T follicular helper cell (primary cell): ENCODE measurements around the gene ABI3BP.

Source experiments
- DNase-seq: peaks from one replicate; pipeline ENCODE4 v3.0.0-alpha.2; 2020; ENCODE audit warnings: low read depth

ABI3BP gene

DNA sequence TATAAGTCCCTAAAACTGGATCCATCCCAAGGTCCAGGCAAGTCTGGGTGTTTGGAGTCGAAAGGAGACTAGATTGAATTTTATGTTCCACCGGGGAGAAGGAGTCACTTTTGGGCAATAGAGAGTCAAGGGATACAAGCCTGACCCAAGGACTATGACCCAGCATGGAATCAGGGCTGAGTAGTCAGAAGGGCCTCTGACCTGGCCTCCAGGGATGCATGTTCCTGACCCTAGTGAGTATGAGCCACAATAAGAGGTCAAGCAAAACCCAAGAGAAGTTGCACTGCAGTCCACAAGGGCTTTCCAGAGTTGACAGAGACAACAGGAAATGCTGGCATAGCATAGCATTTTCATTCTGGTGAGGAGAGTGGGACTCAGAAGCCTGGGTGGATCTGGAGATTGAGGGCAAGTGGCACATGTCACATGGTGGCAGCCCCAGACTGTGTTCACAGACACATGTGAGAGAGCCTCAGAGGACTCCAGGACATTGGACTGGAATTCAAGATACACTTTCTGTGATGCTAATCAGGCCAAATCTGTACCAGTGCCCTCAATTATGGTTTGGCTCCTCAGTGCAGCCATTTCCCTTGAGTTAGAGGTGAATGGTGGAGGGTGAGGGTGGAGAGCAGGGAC, 217.0 kb downstream of the ABI3BP start:
- DNase-seq: no peak

DNA sequence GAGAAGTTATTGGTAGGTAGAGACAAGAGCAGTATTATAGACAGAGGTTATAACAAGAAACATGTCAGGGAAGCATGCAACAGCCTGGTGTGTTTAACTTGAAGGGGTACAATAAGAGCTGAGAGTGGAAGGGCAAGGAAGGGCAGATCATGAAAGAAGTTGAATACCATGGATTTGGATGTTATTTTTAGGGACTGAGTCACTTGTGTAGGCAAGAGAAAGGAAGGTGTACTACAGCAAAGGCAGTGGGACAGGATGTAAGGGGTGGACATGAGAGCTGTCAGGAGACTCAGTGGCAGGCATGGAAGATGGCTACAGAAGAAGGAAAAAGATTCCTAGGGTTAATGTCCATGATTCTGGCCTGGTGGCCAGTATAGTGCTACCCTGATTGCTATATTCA, 217.6 kb downstream of the ABI3BP start:
- DNase-seq: no peak

GRCh38 chr3:100775226-100775625, 218.0 kb downstream of the ABI3BP start:
- no peak for DNase-seq

DNA sequence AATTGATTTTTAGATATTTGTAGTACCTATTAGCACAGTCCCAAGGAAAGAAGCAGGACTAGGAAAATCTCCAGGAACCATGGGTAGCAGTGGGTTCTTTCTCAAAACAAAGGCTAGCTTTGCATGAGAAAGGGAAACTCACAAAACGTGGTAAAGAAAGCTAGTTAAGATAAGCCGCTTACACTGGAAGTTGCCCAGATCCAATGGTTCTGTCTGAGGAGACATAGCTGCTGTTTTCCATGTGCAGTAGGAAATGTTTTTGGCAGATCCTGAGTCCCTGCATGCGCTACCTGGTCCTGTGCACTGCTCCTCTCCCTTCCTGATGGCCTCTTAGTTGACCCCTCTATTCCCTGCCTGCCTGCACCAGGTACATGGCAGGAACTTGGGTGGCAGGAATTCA, 223.5 kb downstream of the ABI3BP start:
- DNase-seq: no peak

GRCh38 chr3:100766069-100766468, 227.2 kb downstream of the ABI3BP start:
- DNase-seq: no peak

- DNase-seq: no peak
These were observed 227.7 kb downstream of the ABI3BP start for GRCh38 chr3:100765437-100765975.

DNA sequence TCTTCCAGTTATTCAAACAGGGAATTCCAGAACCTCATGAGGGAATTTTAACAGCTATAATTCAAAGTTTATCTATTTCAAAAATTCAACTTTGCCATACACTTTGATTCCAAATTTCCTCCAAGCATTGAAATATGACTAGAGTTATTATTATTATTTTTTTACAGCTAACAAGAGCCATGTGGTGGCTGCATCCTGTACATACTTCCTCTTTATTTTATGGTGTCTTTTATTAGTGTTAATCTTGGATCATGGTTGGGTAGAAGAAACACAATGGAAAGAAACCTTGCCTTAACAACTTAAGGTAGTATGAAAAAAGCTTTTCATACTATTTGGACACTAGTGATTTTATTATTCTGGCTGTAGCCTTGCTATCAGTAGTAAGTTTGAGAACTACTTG, 231.3 kb downstream of the ABI3BP start:
- no peak for DNase-seq

- no peak for DNase-seq
These were observed 231.8 kb downstream of the ABI3BP start for GRCh38 chr3:100761211-100761942.

DNA sequence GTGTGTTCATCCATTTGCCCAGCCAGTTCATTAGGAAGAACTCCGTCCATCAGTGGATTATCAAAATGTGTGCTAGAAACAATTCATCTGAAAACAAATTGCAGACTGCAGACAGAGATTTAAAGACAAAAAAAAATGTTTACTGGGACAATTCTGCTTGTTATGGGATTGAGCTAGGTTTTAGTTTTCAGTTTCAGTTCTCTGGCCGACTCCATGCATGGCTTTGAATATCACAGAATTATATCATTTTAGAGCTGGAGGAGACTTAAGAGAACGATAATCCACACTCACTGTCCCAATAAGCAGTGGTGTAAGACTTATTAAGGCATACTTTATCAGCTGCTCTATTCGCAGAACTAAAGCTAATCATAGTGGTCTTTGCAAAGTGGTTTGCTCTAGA, 232.8 kb downstream of the ABI3BP start:
- DNase-seq: no peak

DNA sequence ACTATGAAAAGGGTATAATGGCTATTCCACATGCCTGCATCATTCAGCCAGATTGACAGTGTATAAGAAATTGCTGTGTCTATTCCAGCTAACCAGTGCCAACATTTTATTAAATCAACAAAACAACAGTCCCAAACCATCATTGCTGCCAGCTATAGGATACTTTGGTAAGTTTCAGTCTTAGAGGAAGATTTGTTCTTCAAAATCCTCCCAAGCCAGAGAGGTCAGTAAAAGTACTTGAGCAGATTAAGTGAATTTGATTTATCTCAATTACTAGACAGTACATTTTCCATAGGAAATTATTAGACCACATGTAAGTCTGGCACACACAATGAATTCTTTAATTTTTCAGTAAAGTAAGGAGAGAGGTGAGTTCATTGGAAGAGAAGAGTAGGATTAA, 233.3 kb downstream of the ABI3BP start:
- DNase-seq: no peak

DNA sequence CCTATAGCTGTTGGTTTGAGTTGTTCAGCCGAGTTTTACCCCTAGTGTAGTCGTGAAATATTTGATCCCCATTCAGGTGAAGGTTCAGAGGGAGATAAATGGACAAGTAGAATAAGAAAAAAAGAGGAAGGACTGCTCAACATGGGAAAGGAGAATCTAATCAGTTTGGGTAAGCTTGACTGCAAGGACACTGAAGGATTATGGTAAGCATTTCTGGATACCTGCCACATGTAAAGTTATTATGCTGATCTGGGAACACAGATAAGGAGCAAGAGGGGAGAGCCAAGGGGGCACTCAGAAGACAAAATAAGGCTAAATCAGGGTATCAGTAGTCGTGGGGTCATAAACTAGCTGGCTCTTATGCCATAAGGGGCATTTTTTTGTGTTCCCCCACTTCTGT, 234.1 kb downstream of the ABI3BP start:
- no peak for DNase-seq

DNA sequence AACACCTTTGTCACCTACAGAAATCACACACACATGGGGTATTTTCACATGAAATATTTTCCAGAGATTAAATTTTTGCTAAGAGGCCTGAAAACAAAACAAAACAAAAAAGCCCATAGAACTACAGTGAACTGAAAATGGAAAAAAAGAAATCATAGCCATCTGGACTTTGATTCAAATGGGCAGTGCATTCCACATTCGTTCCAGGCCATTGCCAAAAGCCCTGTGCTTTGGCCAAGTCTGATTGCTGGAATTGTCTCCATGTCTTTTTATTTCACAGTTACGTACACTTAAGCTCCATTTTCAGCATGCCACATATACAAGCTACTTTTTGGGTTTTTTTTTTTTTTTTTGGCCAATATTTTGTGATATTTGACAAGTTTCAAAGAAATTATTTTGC, 236.8 kb downstream of the ABI3BP start:
- no peak for DNase-seq

DNA sequence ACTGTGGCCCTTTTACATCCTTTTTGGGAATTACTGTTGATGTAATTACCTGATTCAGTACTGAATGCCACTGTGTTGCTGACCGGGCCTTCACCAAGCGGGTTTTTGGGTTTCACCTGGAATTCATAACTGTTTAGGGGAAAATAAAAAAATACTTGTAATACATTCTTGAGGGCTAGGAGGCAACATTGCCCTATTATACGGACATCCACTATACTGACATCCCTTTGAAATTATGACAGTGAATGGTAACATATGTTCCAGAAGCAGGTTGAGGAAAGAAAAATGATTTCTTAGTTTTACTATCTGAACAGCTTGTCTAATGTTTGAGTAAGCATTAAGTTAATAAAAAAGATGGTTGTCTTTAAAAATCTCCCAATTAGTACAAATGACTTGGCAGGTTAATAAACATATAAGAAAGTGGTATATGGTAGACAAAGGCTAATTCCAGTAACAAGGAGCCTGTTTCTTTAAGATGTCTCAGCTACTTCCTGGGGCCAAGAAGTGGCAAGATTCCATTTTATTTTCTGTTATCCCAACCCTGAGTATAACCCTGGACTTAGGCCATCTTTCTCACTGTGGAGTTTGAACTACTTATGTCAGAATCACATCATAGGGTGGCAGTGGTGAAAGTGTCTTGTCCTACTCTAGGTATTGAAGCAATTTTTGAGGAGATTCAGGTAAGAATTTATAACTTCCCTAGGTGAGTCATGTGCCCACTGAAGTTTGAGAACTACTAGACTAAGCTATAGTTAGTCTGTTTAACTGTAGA, 238.5 kb downstream of the ABI3BP start:
- no peak for DNase-seq

GRCh38 chr3:100753846-100754245, 239.4 kb downstream of the ABI3BP start:
- no peak for DNase-seq

DNA sequence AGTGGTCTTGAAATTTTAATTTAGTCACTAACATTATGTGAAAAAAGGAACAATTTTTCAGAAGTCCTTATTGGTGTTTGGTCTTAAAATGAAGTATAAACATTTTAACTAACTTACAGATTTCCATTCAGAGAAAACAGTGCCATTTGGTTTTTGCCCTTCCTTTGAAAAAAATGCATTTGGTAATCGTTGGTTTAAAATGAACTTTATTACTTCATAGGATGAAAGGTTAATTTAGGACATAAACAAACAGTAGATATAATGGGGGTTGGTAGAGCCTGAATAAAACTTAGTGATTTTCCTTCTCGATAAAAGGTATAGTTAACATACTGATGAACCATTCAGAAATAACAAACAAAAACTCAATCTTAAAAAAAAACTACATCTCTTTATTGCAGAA, 244.3 kb downstream of the ABI3BP start:
- DNase-seq: no peak

GRCh38 chr3:100748220-100748619, 245.0 kb downstream of the ABI3BP start:
- DNase-seq: no peak

GRCh38 chr3:100746092-100746491, 247.1 kb downstream of the ABI3BP start:
- no peak for DNase-seq

GRCh38 chr3:100745617-100746016, 247.6 kb downstream of the ABI3BP start:
- DNase-seq: no peak

GRCh38 chr3:100744671-100745070, 248.6 kb downstream of the ABI3BP start:
- DNase-seq: no peak

- no peak for DNase-seq
These were observed 249.7 kb downstream of the ABI3BP start for GRCh38 chr3:100743535-100743934.

GRCh38 chr3:100740207-100740606, 253.0 kb downstream of the ABI3BP start:
- no peak for DNase-seq

- no peak for DNase-seq
These were observed 255.9 kb downstream of the ABI3BP start for GRCh38 chr3:100737334-100737733.

- DNase-seq: no peak
These were observed 260.8 kb downstream of the ABI3BP start for GRCh38 chr3:100732435-100732834.
